PC-9 (cell line): ENCODE measurements around the gene HNRNPA0.

Experiments
- CTCF ChIP-seq: fragments of 200-600 bp; sonication (generic); conservative IDR thresholded peaks from 2 replicates; pipeline ENCODE4 v1.6.1; 2017; ENCODE audit warnings: mixed run types, antibody characterized with exemption, mild to moderate bottlenecking, moderate library complexity
- EZH2 ChIP-seq: fragments of 200-600 bp; sonication (generic); IDR thresholded peaks from 2 replicates; pipeline ENCODE4 v1.8.0; 2017; ENCODE audit warnings: antibody characterized with exemption, low read depth

- TF ChIP-seq CTCF (no peak), EZH2 (no peak)
Measured at GRCh38 chr5:137741718-137742117, 12.4 kb downstream of the HNRNPA0 start.
